Measurements from ENCODE around the gene PTPRC. TPM values are rescaled to one million over a fixed set of nuclear protein-coding genes. Genes with fewer than 3 reads are reported as not detected.
A peak's percentile ranks its signal among the peaks of the same experiment; 100 is the strongest.

PTPRC gene
- polyA plus RNA-seq, 10 donors = 3.6 to 40.0 (median 5.5) TPM

- peak in 2 of 3 donors; percentile 25 to 52 for DNase-seq
Measured at GRCh38 chr1:198699167-198700015, 60.6 kb downstream of the PTPRC start.

- DNase-seq = no peak
Measured at GRCh38 chr1:198700016-198700392, 61.2 kb downstream of the PTPRC start.

- DNase-seq = no peak
Measured at GRCh38 chr1:198700396-198700795, 61.6 kb downstream of the PTPRC start.

- DNase-seq = no peak
Measured at GRCh38 chr1:198701250-198701649, 62.4 kb downstream of the PTPRC start.

GRCh38 chr1:198701766-198702539 lies 63.1 kb downstream of the PTPRC start:
- no peak for DNase-seq

GRCh38 chr1:198708761-198709525 lies 70.1 kb downstream of the PTPRC start:
- DNase-seq = no peak

GRCh38 chr1:198711837-198712236 lies 73.0 kb downstream of the PTPRC start:
- no peak for DNase-seq

GRCh38 chr1:198713081-198713480 lies 74.2 kb downstream of the PTPRC start:
- DNase-seq = no peak

- DNase-seq = no peak
Measured at GRCh38 chr1:198714271-198714670, 75.4 kb downstream of the PTPRC start.

- DNase-seq = no peak
Measured at GRCh38 chr1:198716051-198716450, 77.2 kb downstream of the PTPRC start.

GRCh38 chr1:198717510-198717909 lies 78.7 kb downstream of the PTPRC start:
- DNase-seq = no peak

- DNase-seq = no peak
Measured at GRCh38 chr1:198723127-198723526, 84.3 kb downstream of the PTPRC start.

- DNase-seq = no peak
Measured at GRCh38 chr1:198725090-198725489, 86.2 kb downstream of the PTPRC start.

GRCh38 chr1:198726455-198726854 lies 87.6 kb downstream of the PTPRC start:
- DNase-seq = peak in 1 of 3 donors; percentile 8

GRCh38 chr1:198729195-198729863 lies 90.5 kb downstream of the PTPRC start:
- no peak for DNase-seq

GRCh38 chr1:198730952-198731351 lies 92.1 kb downstream of the PTPRC start:
- DNase-seq = no peak

GRCh38 chr1:198734323-198735008 lies 95.6 kb downstream of the PTPRC start:
- no peak for DNase-seq

- no peak for DNase-seq
Measured at GRCh38 chr1:198741744-198742143, 102.9 kb downstream of the PTPRC start.

- DNase-seq = no peak
Measured at GRCh38 chr1:198747127-198747526, 108.3 kb downstream of the PTPRC start.

- no peak for DNase-seq
Measured at GRCh38 chr1:198749279-198749678, 110.4 kb downstream of the PTPRC start.

- DNase-seq = no peak
Measured at GRCh38 chr1:198750081-198750480, 111.2 kb downstream of the PTPRC start.
